Activated naive CD8-positive, alpha-beta T cell treated with anti-CD3 and anti-CD28 coated beads for 36 hours (primary cell): Measurements from ENCODE around the gene RAC2. TPM values are rescaled to one million over a fixed set of nuclear protein-coding genes. Genes with fewer than 3 reads are reported as not detected.
A peak's percentile ranks its signal among the peaks of the same experiment; 100 is the strongest.

ENCODE experiments used
- DNase-seq: peaks from one replicate; pipeline ENCODE4 v3.0.0; 2021
- H3K27ac Mint-ChIP-seq: one replicate; pipeline ENCODE4 v1.8.0; 2022; ENCODE audit warnings: mild to moderate bottlenecking, moderate library complexity, mixed read lengths
- H3K27me3 Mint-ChIP-seq: one replicate; pipeline ENCODE4 v1.8.0; 2022; ENCODE audit warnings: mild to moderate bottlenecking, mixed read lengths
- H3K36me3 Mint-ChIP-seq: one replicate; pipeline ENCODE4 v1.8.0; 2021; ENCODE audit warnings: mild to moderate bottlenecking, mixed read lengths
- H3K4me1 Mint-ChIP-seq: one replicate; pipeline ENCODE4 v1.8.0; 2021; ENCODE audit warnings: mixed read lengths
- H3K4me3 Mint-ChIP-seq: one replicate; pipeline ENCODE4 v1.8.0; 2022; ENCODE audit warnings: mild to moderate bottlenecking, moderate library complexity, mixed read lengths
- H3K9me3 Mint-ChIP-seq: one replicate; pipeline ENCODE4 v1.8.0; 2022; ENCODE audit warnings: mixed read lengths
- total RNA-seq, 2 experiments: library from RNA; stranded (reverse); gene quantifications; one replicate each; pipeline ENCODE4 v1.2.3, GENCODE V29; 2021

Gene RAC2
- total RNA-seq, 2 experiments from 2014 or later, result 518 to 528 TPM

GRCh38 chr22:37213941-37214730 is 29.9 kb downstream of the RAC2 start:
- Mint-ChIP-seq H3K9me3 (peaks cover 2% of the 10 kb centered on the region), H3K4me3 (no peak overlapping the region), H3K27ac (no peak overlapping the region), H3K27me3 (no peaks in the 10 kb centered on the region), H3K4me1 (peaks cover 43% of the 10 kb centered on the region), H3K36me3 (peaks cover 22% of the 10 kb centered on the region)
- no peak for DNase-seq

DNA sequence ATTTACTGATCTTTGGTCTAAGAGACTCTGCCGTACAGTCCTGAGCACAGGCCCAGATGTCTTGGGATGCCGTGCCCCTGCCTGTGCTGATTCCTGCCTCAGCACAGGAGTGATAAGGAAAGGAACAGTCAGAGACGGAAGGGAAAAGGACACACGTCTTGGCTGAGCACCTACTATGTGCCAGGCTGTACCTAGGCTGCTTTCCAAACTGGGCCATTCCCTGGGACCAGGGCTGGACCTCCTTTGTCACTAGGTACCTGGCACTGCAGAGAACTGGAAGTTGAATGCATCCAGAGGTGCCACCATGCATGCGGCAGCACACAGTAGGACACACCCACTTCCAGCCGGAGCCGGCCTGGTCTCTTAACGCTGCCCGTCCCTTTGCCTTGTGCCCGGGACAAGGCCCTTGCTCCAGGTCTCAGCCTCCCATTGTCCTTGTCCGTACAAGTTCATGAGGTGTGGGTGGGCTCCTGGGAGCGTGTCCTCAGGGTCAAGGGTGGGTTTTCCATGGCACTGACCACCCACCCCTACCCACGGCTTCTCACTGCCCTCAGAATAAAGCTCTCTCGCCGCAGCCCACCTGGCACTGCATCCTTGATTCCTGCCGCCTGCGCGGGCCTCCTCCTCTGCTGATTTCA is 30.7 kb downstream of the RAC2 start:
- DNase-seq, result no peak
- peaks cover 39% of the 10 kb centered on the region for H3K4me1 Mint-ChIP-seq
- peaks cover 2% of the 10 kb centered on the region for H3K9me3 Mint-ChIP-seq
- peaks cover 18% of the 10 kb centered on the region for H3K36me3 Mint-ChIP-seq
- no peak overlapping the region for H3K27ac Mint-ChIP-seq
- no peaks in the 10 kb centered on the region for H3K27me3 Mint-ChIP-seq
- no peak overlapping the region for H3K4me3 Mint-ChIP-seq

DNA sequence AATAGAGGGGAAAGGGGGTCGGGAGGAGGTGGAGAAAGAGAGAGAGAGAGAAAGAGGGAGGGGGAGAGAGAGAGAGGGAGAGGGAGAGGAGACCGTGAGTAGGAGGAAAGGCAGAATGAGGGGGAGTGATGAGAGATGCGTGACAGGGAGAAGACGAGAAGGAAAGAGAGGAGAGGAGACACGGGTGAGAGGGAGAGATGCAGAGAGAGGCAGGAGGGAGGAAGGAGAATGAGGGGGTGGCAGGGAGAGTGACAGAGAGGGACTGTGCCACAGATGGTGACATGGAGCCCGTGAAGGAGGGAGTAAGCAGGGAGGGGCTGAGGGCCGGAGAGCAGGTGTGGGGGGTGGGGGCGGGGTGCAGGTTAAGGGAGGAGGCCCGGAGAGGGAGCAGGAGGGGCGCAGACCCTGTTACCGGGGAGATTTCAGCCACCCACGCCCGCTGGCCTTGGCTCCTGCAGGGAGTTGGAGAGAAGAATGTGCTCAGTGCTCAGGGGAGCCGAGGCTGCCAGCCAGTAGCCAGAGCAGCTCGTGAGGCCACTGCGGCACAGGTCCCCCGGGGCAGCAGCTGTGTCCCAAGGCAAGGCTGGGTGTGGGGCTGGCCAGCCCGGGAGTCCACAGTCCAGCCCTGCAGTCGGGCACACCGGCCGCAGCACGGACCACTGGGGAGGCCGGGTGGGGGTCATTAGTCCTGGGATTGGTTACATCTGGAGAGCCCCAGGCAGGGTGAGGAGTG is 31.7 kb downstream of the RAC2 start, which contains the start of gene SSTR3:
TSS of gene SSTR3 (minus strand) at position 304 of the 733 bp plus-strand sequence. CDS start 4,674 bp downstream, outside the sequence.
- H3K36me3 Mint-ChIP-seq, result peaks cover 8% of the 10 kb centered on the region
- peaks cover 38% of the 10 kb centered on the region for H3K4me1 Mint-ChIP-seq
- no peak for DNase-seq
- H3K9me3 Mint-ChIP-seq, result no peaks in the 10 kb centered on the region
- no peak within 1 kb of the TSS for H3K27ac Mint-ChIP-seq
- H3K4me3 Mint-ChIP-seq, result no peak within 1 kb of the TSS
- H3K27me3 Mint-ChIP-seq, result no peaks in the 10 kb centered on the region

GRCh38 chr22:37211866-37212173 is 32.2 kb downstream of the RAC2 start:
- H3K9me3 Mint-ChIP-seq, result no peaks in the 10 kb centered on the region
- H3K27me3 Mint-ChIP-seq, result no peaks in the 10 kb centered on the region
- H3K36me3 Mint-ChIP-seq, result peaks cover 5% of the 10 kb centered on the region
- peaks cover 38% of the 10 kb centered on the region for H3K4me1 Mint-ChIP-seq
- H3K27ac Mint-ChIP-seq, result no peak overlapping the region
- no peak for DNase-seq
- H3K4me3 Mint-ChIP-seq, result no peak overlapping the region

DNA sequence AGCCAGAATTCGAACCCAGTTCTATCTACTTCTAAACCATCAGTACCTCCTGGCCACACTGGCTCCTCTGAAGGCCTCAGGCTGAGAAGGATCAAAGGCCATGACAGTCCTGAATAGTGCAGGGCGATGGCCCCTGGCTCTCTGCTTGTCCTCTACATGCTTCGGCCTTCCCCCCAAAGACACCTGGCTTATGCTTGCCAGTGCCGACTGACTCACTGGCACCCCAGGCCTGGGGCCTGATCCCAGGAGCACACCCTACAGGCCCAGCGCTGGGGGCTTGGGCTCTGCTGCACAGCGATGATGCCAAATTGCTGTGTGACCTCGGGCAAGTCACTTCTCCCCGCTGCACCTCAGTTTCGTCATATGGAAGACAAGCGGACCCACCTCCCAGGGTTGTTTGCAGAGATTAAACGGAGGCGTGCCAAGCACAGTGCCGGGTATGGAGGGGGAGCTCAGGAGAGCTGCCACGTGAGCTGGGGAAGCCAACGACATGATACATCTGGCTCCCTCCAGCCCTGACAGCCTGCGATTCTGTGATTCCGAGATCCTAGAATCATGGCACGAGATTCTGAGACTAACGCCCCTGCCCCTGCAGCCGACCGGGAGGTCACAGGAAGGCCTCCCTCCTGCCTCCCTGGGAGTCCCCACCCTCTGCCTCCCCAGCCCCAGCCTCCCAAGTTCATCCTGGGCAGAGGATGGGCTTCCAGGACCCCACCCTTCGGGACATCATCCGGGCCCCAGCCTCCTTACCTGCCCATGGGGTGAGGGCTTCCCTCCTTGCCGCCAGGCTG is 32.8 kb downstream of the RAC2 start:
- Mint-ChIP-seq H3K27ac (no peak overlapping the region), H3K36me3 (no peaks in the 10 kb centered on the region), H3K27me3 (no peaks in the 10 kb centered on the region), H3K9me3 (no peaks in the 10 kb centered on the region), H3K4me3 (no peak overlapping the region), H3K4me1 (peaks cover 35% of the 10 kb centered on the region)
- no peak for DNase-seq

- H3K27ac Mint-ChIP-seq, result no peak overlapping the region
- H3K27me3 Mint-ChIP-seq, result no peaks in the 10 kb centered on the region
- DNase-seq, result no peak
- H3K4me3 Mint-ChIP-seq, result no peak overlapping the region
- H3K4me1 Mint-ChIP-seq, result peaks cover 30% of the 10 kb centered on the region
- no peaks in the 10 kb centered on the region for H3K36me3 Mint-ChIP-seq
- no peaks in the 10 kb centered on the region for H3K9me3 Mint-ChIP-seq
Observed at GRCh38 chr22:37210041-37210803, 33.8 kb downstream of the RAC2 start.

GRCh38 chr22:37209140-37209845 is 34.8 kb downstream of the RAC2 start:
- H3K4me3 Mint-ChIP-seq, result no peak overlapping the region
- H3K4me1 Mint-ChIP-seq, result peaks cover 32% of the 10 kb centered on the region
- H3K27me3 Mint-ChIP-seq, result no peaks in the 10 kb centered on the region
- H3K9me3 Mint-ChIP-seq, result no peaks in the 10 kb centered on the region
- H3K27ac Mint-ChIP-seq, result no peak overlapping the region
- no peaks in the 10 kb centered on the region for H3K36me3 Mint-ChIP-seq
- DNase-seq, result no peak

DNA sequence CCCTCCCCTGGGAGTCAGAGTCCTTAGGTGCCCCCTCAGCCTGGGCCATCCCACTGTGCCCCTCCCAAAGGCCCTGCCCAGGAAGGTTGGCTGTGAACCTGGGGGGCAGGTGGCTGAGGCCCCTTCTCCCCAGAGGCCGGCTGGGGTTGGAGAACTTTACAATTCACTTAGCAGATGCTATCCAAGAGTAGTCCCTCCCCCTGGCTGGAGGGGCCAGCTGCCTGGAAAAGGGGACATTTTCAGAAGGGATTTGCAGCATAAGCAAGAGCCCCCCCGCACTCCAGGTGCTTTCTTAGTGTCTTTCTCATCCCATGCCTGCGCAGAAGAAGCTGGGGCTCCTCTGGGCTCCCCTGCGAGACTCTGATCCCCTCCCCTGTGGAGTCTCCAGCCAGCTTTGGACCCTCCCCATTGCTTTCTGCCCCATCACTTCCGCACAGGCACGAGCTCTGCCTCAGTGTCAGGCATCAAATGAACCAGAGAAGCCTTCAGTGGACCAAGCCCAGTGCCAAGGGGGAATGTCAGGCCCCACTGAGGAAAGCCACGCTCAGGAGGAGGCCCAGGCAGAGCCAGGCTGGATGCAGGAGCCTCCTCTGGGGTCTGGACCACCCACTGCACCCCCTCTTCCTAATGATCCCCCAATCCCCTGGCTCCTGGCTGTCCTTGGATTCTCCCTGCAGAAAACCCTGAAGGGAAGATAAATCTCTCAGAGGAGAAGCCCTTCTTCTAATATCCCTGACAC is 35.5 kb downstream of the RAC2 start:
- H3K27me3 Mint-ChIP-seq, result no peaks in the 10 kb centered on the region
- H3K4me1 Mint-ChIP-seq, result peaks cover 32% of the 10 kb centered on the region
- peak overlapping the region; percentile 55 for H3K27ac Mint-ChIP-seq
- H3K36me3 Mint-ChIP-seq, result no peaks in the 10 kb centered on the region
- no peaks in the 10 kb centered on the region for H3K9me3 Mint-ChIP-seq
- H3K4me3 Mint-ChIP-seq, result peak overlapping the region; percentile 19
- no peak for DNase-seq

DNA sequence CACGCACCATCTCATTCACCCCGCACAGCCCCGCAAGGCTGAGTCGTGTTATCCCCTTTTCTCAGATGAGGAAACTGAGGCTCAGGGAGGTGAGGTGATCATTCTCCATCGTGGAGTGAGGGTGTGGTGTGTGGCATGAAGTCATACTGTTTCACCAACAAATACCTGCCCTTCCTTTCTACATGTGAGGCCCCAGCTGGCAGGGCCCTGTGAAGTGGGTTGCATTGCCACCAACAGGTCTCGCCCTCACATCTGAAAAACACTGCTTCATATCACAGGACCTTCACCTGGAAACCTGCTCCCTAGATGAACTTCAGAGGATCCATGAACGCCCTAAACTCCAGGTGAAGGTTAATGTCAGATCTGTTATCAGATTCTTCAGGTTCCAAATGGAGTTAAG is 36.1 kb downstream of the RAC2 start:
- peak overlapping the region; percentile 19 for H3K4me3 Mint-ChIP-seq
- no peaks in the 10 kb centered on the region for H3K27me3 Mint-ChIP-seq
- H3K9me3 Mint-ChIP-seq, result no peaks in the 10 kb centered on the region
- peaks cover 30% of the 10 kb centered on the region for H3K4me1 Mint-ChIP-seq
- H3K36me3 Mint-ChIP-seq, result no peaks in the 10 kb centered on the region
- no peak for DNase-seq
- peak overlapping the region; percentile 55 for H3K27ac Mint-ChIP-seq

DNA sequence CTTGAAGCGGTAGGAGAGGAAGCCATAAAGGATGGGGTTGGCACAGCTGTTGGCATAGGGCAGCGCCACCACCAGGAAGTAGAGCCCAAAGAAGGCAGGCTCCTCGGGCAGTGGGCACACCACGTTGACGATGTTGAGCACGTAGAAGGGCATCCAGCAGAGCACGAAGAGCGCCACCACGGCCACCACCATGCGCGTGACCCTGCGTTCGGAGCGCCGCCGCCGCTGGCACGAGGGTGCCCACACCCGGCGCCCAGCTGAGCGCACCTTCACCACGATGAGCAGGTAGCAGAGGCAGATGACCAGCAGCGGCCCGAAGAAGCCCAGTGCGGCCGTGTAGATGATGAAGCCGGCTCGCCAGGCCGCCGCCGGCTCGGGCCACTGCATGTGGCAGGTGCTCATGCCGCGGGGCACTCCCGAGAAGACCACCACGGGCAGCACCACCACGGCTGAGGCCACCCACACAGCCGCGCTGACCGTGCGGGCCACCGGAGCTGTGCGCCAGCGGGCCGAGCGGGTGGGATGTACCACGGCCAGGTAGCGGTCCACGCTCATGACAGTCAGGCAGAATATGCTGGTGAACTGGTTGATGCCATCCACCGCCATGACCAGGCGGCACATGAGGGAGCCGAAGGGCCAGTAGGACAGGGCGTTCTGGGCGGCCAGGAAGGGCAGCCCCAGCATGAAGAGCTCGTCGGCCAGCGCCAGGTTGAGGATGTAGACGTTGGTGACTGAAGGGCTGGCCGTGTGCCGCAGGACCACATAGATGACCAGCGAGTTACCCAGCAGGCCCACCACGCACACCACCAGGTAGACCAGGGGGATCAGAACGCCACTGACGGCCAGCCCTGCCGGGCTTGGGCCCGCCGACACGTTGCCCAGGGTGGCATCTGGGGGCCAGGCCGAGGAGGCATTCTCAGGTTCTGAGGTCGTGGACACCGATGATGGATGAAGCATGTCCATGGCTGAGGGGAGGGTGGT is 36.9 kb downstream of the RAC2 start:
- no peak for DNase-seq
- Mint-ChIP-seq H3K36me3 (no peaks in the 10 kb centered on the region), H3K27me3 (no peaks in the 10 kb centered on the region), H3K27ac (no peak overlapping the region), H3K9me3 (no peaks in the 10 kb centered on the region), H3K4me1 (peaks cover 28% of the 10 kb centered on the region), H3K4me3 (no peak overlapping the region)

DNA sequence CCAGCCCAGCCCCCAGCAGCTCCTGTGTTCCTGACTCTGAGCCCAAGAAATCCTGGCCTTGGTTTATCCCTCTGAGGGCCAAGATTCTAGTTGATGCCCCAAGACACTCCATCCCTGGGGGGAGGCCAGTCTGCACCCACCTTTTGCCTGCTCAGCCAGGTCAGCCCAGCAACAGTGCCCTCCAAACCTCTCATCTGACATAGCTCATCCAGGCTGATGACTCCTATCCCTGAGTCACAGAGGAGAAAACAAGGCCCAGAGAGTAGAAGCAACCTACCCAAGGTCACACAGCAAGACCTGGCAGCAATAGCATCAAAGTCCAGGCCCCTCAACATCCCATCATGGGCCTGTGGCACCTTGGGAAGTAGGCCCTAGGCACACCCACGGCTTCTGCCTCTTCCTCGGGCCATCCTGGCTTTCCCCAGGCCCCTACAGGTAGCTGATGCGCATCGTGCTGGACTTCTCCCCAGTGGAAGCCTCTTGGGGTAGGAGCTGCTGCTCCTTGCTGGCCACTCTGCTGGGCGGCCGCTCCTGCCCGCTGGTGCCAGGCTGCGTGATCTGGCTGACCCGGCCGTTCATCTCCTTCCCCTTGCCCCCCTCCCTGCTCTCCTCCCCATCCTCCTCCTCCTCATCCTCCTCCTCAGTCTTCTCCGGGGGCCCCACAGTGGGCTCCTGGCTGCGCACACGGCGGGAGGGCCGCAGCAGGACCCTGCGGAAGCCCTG is 37.8 kb downstream of the RAC2 start:
- no peak for DNase-seq
- no peaks in the 10 kb centered on the region for H3K36me3 Mint-ChIP-seq
- peak overlapping the region; percentile 21 for H3K27ac Mint-ChIP-seq
- H3K9me3 Mint-ChIP-seq, result no peaks in the 10 kb centered on the region
- no peak overlapping the region for H3K4me3 Mint-ChIP-seq
- peaks cover 31% of the 10 kb centered on the region for H3K4me1 Mint-ChIP-seq
- no peaks in the 10 kb centered on the region for H3K27me3 Mint-ChIP-seq

GRCh38 chr22:37205046-37205445 is 39.0 kb downstream of the RAC2 start:
- Mint-ChIP-seq H3K4me1 (peaks cover 35% of the 10 kb centered on the region), H3K9me3 (no peaks in the 10 kb centered on the region), H3K27me3 (no peaks in the 10 kb centered on the region), H3K4me3 (no peak overlapping the region), H3K27ac (no peak overlapping the region), H3K36me3 (no peaks in the 10 kb centered on the region)
- DNase-seq, result no peak
